ENCODE measurements around the gene SPATA31E1. TPM values are rescaled to one million over a fixed set of nuclear protein-coding genes. Genes with fewer than 3 reads are reported as not detected.
"Not testable (repeated sequence)": the region's sequence is repeated elsewhere in the genome, so short reads cannot be mapped to it uniquely, and the experiment has no call there.

The SPATA31E1 gene
- total and polyA plus RNA-seq, 12 donors, result not detected

DNA sequence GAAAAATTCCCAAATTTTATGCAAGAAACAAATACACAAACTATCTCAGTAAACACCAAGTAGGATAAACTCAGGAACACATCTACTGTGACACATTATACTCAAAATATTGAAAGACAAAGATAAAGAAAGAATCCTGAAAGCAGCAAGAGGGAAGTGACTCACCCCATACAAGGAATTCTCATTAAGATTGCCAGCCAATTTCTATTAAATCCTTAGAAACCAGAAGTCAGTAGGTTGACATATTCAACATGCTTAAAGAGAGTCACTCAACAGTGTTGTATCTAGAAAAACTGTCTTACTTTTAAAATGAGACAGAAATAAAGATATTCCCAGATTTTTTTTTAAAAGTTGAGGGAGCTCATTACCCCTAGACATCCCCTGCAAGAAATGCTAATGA is 15.5 kb downstream of the SPATA31E1 start:
- no peaks in the 10 kb centered on the region for H3K36me3 ChIP-seq (replicated peaks in 1 of 2)
- DNase-seq, result no peak
- intact Hi-C loops (cut with DNase I), result no loop called here
- H3K4me1 ChIP-seq (replicated peaks in 1 of 2), result no peaks in the 10 kb centered on the region
- peaks cover 0 to 10% (median 0%) of the 10 kb centered on the region in 3 donors for H3K9me3 ChIP-seq (replicated peaks in 1 of 3)
- H3K4me3 ChIP-seq, result no peak overlapping the region
- H3K27me3 ChIP-seq, result no peaks in the 10 kb centered on the region
- TF ChIP-seq POLR2A (IDR thresholded peaks at IDR 0.05) (no peak), CTCF (IDR thresholded peaks at IDR 0.05) (no peak)
- no peak overlapping the region for H3K27ac ChIP-seq

- H3K4me1 ChIP-seq (replicated peaks in 1 of 2); H3K4me3 ChIP-seq; H3K27me3 ChIP-seq; intact Hi-C loops (cut with DNase I); DNase-seq; H3K36me3 ChIP-seq (replicated peaks in 1 of 2); H3K27ac ChIP-seq; H3K9me3 ChIP-seq (replicated peaks in 1 of 3): not testable (repeated sequence)
- 83 to 96% (median 88%) methylated on average over 11 of the region's 11 CpGs for WGBS, 4 donors
Observed at GRCh38 chr9:87902371-87902770, 19.7 kb downstream of the SPATA31E1 start.

DNA sequence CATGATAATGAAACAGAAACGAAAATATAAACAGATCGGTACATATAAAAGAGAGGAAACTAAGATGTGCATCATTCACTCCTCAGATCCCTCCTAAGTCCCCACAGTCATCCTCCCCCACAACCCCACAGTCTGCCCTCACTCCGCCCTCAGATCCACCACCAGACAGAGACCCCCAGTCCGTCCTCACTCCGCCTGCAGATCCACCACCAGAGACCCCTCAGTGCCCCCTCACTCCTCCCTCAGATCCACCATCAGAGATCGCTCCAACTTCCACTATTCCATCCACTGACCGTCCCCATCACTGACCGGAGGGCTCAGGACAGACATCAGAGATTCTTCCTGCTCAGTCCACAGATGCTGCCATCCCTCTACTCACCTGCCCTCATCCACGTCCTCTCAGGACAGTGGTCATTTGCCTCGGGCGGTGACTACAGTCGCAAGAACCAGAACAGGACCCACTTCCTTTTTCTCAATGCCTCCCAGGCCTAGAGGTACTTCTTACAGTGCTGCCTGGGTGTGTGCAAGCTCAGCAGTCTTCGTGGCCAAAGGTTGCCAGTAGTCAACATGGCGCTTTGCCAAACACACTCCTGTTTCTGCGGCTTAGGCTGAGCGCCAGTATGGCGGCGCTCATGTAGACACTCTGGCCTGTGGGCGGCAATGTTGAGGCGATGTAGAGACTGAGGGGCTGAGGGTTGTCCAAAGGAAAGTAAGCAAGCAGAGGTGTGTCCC is 26.8 kb downstream of the SPATA31E1 start:
- WGBS, 4 donors, result 88 to 91% (median 89%) methylated on average over 17 to 20 of the region's 20 CpGs
- Histone ChIP-seq H3K27me3 (no peaks in the 10 kb centered on the region), H3K27ac (no peak overlapping the region), H3K9me3 (replicated peaks in 1 of 3) (no peaks in the 10 kb centered on the region), H3K36me3 (replicated peaks in 1 of 2) (no peaks in the 10 kb centered on the region), H3K4me1 (replicated peaks in 1 of 2) (no peaks in the 10 kb centered on the region), H3K4me3 (no peak overlapping the region)
- DNase-seq, result no peak
- intact Hi-C loops (cut with DNase I), result no loop called here
- TF ChIP-seq POLR2A (IDR thresholded peaks at IDR 0.05) (no peak), CTCF (IDR thresholded peaks at IDR 0.05) (no peak)

DNA sequence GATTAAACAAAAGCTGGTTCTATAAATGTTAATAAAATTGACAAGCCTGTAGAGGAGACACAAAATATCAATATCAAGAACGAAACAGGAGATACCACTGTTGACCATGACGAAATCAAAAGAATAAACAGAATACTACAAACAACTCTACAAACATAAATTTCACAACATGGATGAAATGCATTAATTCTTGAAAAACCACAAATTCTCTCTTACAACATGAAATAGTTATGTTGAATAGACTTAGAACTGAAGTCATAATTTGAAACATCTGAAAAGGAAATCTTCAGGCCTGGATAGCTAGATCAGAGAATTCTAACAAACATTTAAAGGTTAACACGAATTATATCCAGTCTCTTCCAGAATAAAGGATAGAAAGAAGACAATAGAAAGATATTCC is 28.1 kb downstream of the SPATA31E1 start:
- 74 to 83% (median 75%) methylated on average over 3 of the region's 3 CpGs for WGBS, 4 donors

DNA sequence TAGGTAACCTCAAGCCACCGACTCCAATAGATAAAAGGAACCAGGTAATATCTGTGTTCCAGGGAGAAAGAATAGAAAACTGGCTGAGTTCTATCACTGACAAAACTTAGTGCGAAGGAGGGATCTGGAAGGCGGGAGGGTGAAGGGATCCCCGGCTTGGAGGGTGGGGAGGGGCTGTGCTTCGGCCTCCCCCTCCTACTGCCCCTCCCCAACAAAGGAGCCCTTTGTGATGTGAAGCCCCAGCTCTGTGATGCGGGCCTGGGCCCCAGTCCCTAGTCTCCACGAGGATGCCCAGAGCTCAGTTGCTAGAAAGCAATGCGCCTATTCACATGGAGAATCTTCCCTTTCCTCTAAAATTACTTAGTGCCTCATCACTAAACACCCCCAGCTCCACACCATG is 35.0 kb downstream of the SPATA31E1 start, which contains the start of gene SPATA31C1:
SPATA31C1 (plus strand) TSS at position 301 of the 400 bp plus-strand sequence.
- H3K4me1 ChIP-seq (replicated peaks in 1 of 2); intact Hi-C loops (cut with DNase I); H3K4me3 ChIP-seq; DNase-seq; H3K27me3 ChIP-seq; H3K27ac ChIP-seq; H3K9me3 ChIP-seq (replicated peaks in 1 of 3); H3K36me3 ChIP-seq (replicated peaks in 1 of 2): not testable (repeated sequence)
- whole genome bisulfite sequencing, 4 donors, result no CpG with 5 or more reads among the region's 8 CpGs

More for the DNA sequence above, 28.1 kb downstream of the SPATA31E1 start:
- DNase-seq, result no peak
- intact Hi-C loops (cut with DNase I), result no loop called here
- Histone ChIP-seq H3K27me3 (no peaks in the 10 kb centered on the region), H3K27ac (no peak overlapping the region), H3K4me3 (no peak overlapping the region), H3K9me3 (replicated peaks in 1 of 3) (no peaks in the 10 kb centered on the region), H3K36me3 (replicated peaks in 1 of 2) (no peaks in the 10 kb centered on the region), H3K4me1 (replicated peaks in 1 of 2) (no peaks in the 10 kb centered on the region)
- TF ChIP-seq POLR2A (IDR thresholded peaks at IDR 0.05) (no peak), CTCF (IDR thresholded peaks at IDR 0.05) (no peak)

- not testable (repeated sequence) for H3K27ac ChIP-seq, H3K27me3 ChIP-seq
- WGBS, 4 donors, result 58 to 77% (median 68%) methylated on average over 7 to 12 of the region's 13 CpGs
Observed at GRCh38 chr9:87919013-87919412, 36.3 kb downstream of the SPATA31E1 start.

DNA sequence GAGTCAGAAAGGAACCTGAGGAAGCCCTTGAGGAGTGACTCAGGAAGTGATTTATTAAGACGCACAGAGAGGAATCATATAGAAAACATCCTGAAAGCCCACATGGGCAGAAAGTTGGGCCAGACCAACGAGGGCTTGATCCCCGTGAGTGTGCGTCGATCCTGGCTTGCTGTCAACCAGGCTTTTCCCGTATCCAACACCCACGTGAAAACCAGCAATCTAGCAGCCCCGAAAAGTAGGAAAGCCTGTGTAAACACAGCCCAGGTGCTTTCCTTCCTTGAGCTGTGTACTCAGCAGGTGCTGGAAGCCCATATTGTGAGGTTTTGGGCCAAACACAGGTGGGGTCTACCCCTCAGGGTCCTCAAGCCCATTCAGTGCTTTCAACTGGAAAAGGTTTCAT is 38.9 kb downstream of the SPATA31E1 start:
- DNase-seq; H3K9me3 ChIP-seq (replicated peaks in 1 of 3); H3K4me1 ChIP-seq (replicated peaks in 1 of 2); H3K27ac ChIP-seq; H3K27me3 ChIP-seq; intact Hi-C loops (cut with DNase I); H3K36me3 ChIP-seq (replicated peaks in 1 of 2); H3K4me3 ChIP-seq: not testable (repeated sequence)
- 82 to 96% (median 88%) methylated on average over 8 of the region's 8 CpGs for WGBS, 4 donors

More at GRCh38 chr9:87919013-87919412, 36.3 kb downstream of the SPATA31E1 start:
- H3K4me3 ChIP-seq; H3K9me3 ChIP-seq (replicated peaks in 1 of 3); H3K36me3 ChIP-seq (replicated peaks in 1 of 2); DNase-seq; H3K4me1 ChIP-seq (replicated peaks in 1 of 2); intact Hi-C loops (cut with DNase I): not testable (repeated sequence)

GRCh38 chr9:87923012-87923411 is 40.3 kb downstream of the SPATA31E1 start:
- H3K27me3 ChIP-seq; intact Hi-C loops (cut with DNase I); H3K4me1 ChIP-seq (replicated peaks in 1 of 2); H3K4me3 ChIP-seq; H3K27ac ChIP-seq; H3K36me3 ChIP-seq (replicated peaks in 1 of 2); DNase-seq; H3K9me3 ChIP-seq (replicated peaks in 1 of 3): not testable (repeated sequence)
- WGBS, 4 donors, result 75% methylated on average over 2 to 10 of the region's 10 CpGs; no CpG with 5 or more reads in 1 of the 4 donors

All from adrenal gland (tissue), 12 donors.